Brain microvascular endothelial cell (primary cell): Measurements from ENCODE around the gene NRK.
"Not testable (repeated sequence)": the region's sequence is repeated elsewhere in the genome, so short reads cannot be mapped to it uniquely, and the experiment has no call there.

Source experiments
- DNase-seq: peaks from one replicate; pipeline ENCODE4 v3.0.0-alpha.2; 2020
- H3K27ac ChIP-seq: fragments of 250-450 bp; sonication (Bioruptor Pico); 2 replicates; pipeline ENCODE4 v1.5.1; 2020; ENCODE audit warnings: mild to moderate bottlenecking, moderate library complexity
- H3K27me3 ChIP-seq: fragments of 250-450 bp; sonication (Bioruptor Pico); replicated peaks from 2 replicates; pipeline ENCODE4 v1.5.1; 2020; ENCODE audit warnings: mild to moderate bottlenecking
- H3K36me3 ChIP-seq: fragments of 250-450 bp; sonication (Bioruptor Pico); replicated peaks from 2 replicates; pipeline ENCODE4 v1.5.1; 2020; ENCODE audit warnings: mild to moderate bottlenecking
- H3K4me3 ChIP-seq: 2 replicates; pipeline ENCODE4 v1.5.1; 2011; ENCODE audit warnings: low read depth, mild to moderate bottlenecking, control low read depth, low read length, moderate library complexity
- in situ Hi-C: cut with HindIII; loops from 2 replicates; pipeline ENCODE4 v1.10.0; 2017; ENCODE audit warnings: low sequenced_read_pairs, low pct_ligation_motif_present
- TF ChIP-seq, protein P1 (sequence below): IDR thresholded peaks from 2 replicates; pipeline ENCODE4 v1.5.1; 2011; ENCODE audit warnings: low read depth, mild to moderate bottlenecking, moderate library complexity, low read length, control low read depth, inconsistent platforms; ENCODE audit errors: missing control alignments

Gene NRK

DNA sequence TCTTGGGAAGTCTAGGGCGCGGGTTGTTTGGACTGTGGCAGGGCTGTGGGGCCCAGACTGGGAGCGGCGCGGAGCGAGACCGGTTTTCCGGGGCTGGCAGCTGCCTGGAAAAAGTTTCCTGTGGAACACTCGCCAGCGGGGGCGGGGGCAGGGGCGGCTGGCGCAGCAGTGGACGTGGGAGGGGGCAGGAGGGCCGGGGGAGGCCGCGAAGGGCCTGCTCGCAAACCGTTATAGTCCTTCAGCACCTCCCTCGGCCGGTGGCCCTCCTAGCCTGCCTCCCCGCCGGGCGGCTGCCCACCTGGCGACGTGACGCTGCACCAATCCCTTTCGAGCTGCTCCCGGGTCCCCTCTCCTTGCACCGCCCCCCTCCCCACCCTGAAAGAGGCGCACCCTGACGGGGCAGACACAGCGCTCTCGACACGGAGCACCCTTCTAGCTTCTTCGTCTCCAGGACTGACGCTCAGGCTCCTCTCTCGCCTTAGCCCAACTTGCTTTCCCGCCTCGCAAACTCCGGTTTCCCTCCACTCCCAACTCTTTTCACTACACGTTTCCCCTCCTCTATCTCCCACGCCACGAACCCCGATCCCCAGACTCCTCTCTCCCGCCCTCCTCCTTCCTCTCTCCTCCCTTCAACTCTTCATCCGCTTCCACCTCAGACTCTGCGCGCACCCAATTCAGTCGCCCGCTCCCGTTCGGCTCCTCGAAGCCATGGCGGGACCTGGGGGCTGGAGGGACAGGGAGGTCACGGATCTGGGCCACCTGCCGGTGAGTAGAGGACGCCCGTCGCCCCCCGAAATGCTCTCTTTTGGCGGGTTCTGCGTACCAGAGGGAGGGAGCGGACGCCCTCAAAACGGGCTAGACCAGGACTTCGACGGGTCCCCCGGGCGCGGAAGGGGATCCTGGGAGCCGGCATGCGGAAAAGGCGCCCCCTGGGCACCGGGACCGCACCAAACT is at the start of gene NRK:
Gene NRK, plus strand, starts transcription at position 402 of the 954 bp plus-strand sequence. Its CDS starts 307 bp downstream, at position 709.
- Histone ChIP-seq H3K36me3 (no peaks in the 10 kb centered on the region), H3K27me3 (no peaks in the 10 kb centered on the region), H3K4me3 (peak within 1 kb of the TSS; percentile 62), H3K27ac (peak within 1 kb of the TSS; percentile 10)
- in situ Hi-C loops, result no loop called here
- DNase-seq, result peak; percentile 5
- TF ChIP-seq, protein P1, sequence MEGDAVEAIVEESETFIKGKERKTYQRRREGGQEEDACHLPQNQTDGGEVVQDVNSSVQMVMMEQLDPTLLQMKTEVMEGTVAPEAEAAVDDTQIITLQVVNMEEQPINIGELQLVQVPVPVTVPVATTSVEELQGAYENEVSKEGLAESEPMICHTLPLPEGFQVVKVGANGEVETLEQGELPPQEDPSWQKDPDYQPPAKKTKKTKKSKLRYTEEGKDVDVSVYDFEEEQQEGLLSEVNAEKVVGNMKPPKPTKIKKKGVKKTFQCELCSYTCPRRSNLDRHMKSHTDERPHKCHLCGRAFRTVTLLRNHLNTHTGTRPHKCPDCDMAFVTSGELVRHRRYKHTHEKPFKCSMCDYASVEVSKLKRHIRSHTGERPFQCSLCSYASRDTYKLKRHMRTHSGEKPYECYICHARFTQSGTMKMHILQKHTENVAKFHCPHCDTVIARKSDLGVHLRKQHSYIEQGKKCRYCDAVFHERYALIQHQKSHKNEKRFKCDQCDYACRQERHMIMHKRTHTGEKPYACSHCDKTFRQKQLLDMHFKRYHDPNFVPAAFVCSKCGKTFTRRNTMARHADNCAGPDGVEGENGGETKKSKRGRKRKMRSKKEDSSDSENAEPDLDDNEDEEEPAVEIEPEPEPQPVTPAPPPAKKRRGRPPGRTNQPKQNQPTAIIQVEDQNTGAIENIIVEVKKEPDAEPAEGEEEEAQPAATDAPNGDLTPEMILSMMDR, result peak; percentile 54

DNA sequence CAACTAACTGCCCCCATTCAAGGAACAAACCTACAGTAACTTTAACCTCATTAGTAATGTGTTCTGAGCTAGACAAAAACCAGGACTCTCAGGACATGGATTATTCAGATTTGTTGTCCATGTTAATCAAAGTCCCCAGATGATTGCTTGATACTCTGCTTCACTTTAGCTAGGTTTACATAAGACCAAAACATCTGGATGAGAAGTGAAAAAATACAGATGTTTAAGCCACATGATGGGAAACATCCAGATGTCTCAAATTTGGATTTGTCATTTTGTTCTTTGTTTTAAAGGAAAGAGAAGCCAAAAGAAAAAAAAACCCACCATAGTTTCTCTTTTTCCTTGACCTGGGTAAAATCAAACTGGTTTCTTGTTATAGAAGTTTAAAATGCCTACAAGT is 48.5 kb upstream of the NRK start:
- no peak for DNase-seq
- TF ChIP-seq, protein P1, result no peak
- Histone ChIP-seq H3K4me3 (no peak overlapping the region), H3K27me3 (no peaks in the 10 kb centered on the region), H3K36me3 (no peaks in the 10 kb centered on the region), H3K27ac (no peak overlapping the region)
- in situ Hi-C loops, result no loop called here

DNA sequence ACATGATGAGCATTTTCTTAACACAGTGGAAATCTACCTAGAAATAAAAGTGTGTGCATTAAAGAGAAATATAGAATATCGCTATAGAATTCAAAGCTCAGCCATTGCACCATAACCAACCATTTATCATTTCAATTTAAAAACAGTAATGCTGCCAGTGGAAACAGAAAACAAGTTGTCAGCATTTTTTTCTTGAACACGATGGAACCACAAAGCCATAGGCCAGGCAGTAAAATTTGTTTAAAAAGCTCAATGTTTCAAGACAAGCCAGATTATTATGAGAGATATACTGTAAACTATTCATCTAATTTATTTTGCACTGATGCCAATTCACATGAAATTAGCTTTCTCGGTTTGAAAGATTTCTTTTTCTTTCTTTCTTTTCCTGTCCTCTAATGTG is 46.7 kb upstream of the NRK start:
- TF ChIP-seq, protein P1, result no peak
- in situ Hi-C loops, result no loop called here
- no peak for DNase-seq
- no peak overlapping the region for H3K27ac ChIP-seq
- H3K4me3 ChIP-seq, result no peak overlapping the region
- H3K27me3 ChIP-seq, result no peaks in the 10 kb centered on the region
- no peaks in the 10 kb centered on the region for H3K36me3 ChIP-seq

- in situ Hi-C loops, result no loop called here
- H3K27me3 ChIP-seq, result no peaks in the 10 kb centered on the region
- H3K27ac ChIP-seq, result no peak overlapping the region
- no peak for DNase-seq
- H3K36me3 ChIP-seq, result no peaks in the 10 kb centered on the region
- H3K4me3 ChIP-seq, result no peak overlapping the region
- TF ChIP-seq, protein P1, result no peak
Observed at GRCh38 chrX:105781804-105782203, 40.5 kb upstream of the NRK start.

GRCh38 chrX:105796877-105797276 is 25.5 kb upstream of the NRK start:
- H3K27ac ChIP-seq, DNase-seq, H3K4me3 ChIP-seq, H3K36me3 ChIP-seq, H3K27me3 ChIP-seq, in situ Hi-C loops: not testable (repeated sequence)

DNA sequence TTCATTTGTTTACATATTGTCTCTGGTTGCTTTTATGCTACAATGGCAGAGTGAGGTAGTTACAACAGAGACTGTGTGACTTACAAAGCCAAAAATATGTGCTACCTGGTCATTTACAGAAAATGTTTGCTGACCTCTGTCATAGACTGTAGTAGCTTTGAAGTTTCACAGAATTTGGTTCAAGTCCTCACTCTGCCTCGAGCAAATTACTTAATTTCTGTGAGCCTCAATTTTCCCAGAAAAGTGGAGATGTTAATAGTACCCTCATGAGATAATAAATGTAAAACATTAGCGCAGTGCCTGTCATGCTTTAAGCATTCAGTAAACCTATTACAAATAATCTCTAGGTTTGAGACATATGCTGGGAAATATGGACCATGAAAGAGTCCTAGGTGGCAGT is 18.4 kb upstream of the NRK start:
- in situ Hi-C loops, result no loop called here

DNA sequence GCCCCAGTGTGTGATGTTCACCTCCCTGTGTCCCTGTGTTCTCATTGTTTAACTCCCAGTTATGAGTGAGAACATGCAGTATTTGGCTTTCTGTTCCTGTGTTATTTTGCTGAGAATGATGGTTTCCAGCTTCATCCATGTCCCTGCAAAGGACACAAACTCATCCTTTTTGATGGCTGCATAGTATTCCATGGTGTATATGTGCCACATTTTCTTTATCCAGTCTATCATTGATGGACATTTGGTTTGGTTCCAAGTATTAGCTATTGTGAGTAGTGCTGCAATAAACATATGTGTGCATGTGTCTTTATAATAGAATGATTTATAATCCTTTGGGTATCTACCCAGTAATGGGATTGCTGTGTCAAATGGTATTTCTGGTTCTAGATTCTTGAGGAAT is 16.7 kb upstream of the NRK start:
- H3K4me3 ChIP-seq, H3K36me3 ChIP-seq, H3K27ac ChIP-seq, H3K27me3 ChIP-seq, in situ Hi-C loops, DNase-seq: not testable (repeated sequence)

More for the DNA sequence above, 18.4 kb upstream of the NRK start:
- DNase-seq, result no peak
- TF ChIP-seq, protein P1, result no peak
- no peaks in the 10 kb centered on the region for H3K27me3 ChIP-seq
- H3K27ac ChIP-seq, result no peak overlapping the region
- H3K4me3 ChIP-seq, result no peak overlapping the region
- no peaks in the 10 kb centered on the region for H3K36me3 ChIP-seq
